ENCODE measurements around the gene NUDCD3. TPM values are rescaled to one million over a fixed set of nuclear protein-coding genes. Genes with fewer than 3 reads are reported as not detected.

NUDCD3 gene
- total RNA-seq, 4 donors from 2014 or later, result 28.5 to 115 (median 52.6) TPM

- no peaks in the 10 kb centered on the region for H3K36me3 ChIP-seq
- intact Hi-C loops (cut with DNase I; ENCODE audit: low total_unique reads), result no loop called here
- TF ChIP-seq CTCF (IDR thresholded peaks at IDR 0.05) (no peak), POLR2A (IDR thresholded peaks at IDR 0.05) (no peak)
- H3K27ac ChIP-seq, result no peak overlapping the region
- no peaks in the 10 kb centered on the region for H3K27me3 ChIP-seq
- H3K4me3 ChIP-seq, result no peak overlapping the region
- H3K9me3 ChIP-seq, result peaks cover 0 to 4% of the 10 kb centered on the region in 2 donors
- DNase-seq, result no peak
- H3K4me1 ChIP-seq, result peaks cover 3 to 6% of the 10 kb centered on the region in 2 donors
These were observed 12.5 kb downstream of the NUDCD3 start for GRCh38 chr7:44477938-44478337.

- H3K4me1 ChIP-seq, result peaks cover 0 to 6% of the 10 kb centered on the region in 2 donors
- H3K27ac ChIP-seq, result no peak overlapping the region
- H3K4me3 ChIP-seq, result no peak overlapping the region
- no peaks in the 10 kb centered on the region for H3K36me3 ChIP-seq
- H3K27me3 ChIP-seq, result no peaks in the 10 kb centered on the region
- no peaks in the 10 kb centered on the region for H3K9me3 ChIP-seq
- intact Hi-C loops (cut with DNase I; ENCODE audit: low total_unique reads), result no loop called here
- TF ChIP-seq POLR2A (IDR thresholded peaks at IDR 0.05) (no peak), CTCF (IDR thresholded peaks at IDR 0.05) (peak; percentile 70 to 85 (median 76))
- DNase-seq, result peak in 1 of 2 donors; percentile 37
These were observed 13.2 kb downstream of the NUDCD3 start for GRCh38 chr7:44477063-44477830.

- peaks cover 0 to 6% of the 10 kb centered on the region in 2 donors for H3K4me1 ChIP-seq
- no peak overlapping the region for H3K4me3 ChIP-seq
- no peaks in the 10 kb centered on the region for H3K9me3 ChIP-seq
- H3K27me3 ChIP-seq, result no peaks in the 10 kb centered on the region
- no peak for DNase-seq
- H3K36me3 ChIP-seq, result no peaks in the 10 kb centered on the region
- no peak overlapping the region for H3K27ac ChIP-seq
- TF ChIP-seq CTCF (IDR thresholded peaks at IDR 0.05), result no peak
- no peak for TF ChIP-seq POLR2A (IDR thresholded peaks at IDR 0.05)
- intact Hi-C loops (cut with DNase I; ENCODE audit: low total_unique reads), result no loop called here
These were observed 14.1 kb downstream of the NUDCD3 start for GRCh38 chr7:44476313-44476712.

GRCh38 chr7:44473295-44473694 lies 17.2 kb downstream of the NUDCD3 start:
- peaks cover 0 to 6% of the 10 kb centered on the region in 2 donors for H3K4me1 ChIP-seq
- intact Hi-C loops (cut with DNase I; ENCODE audit: low total_unique reads), result no loop called here
- TF ChIP-seq POLR2A (IDR thresholded peaks at IDR 0.05), result no peak
- TF ChIP-seq CTCF (IDR thresholded peaks at IDR 0.05), result no peak

DNA sequence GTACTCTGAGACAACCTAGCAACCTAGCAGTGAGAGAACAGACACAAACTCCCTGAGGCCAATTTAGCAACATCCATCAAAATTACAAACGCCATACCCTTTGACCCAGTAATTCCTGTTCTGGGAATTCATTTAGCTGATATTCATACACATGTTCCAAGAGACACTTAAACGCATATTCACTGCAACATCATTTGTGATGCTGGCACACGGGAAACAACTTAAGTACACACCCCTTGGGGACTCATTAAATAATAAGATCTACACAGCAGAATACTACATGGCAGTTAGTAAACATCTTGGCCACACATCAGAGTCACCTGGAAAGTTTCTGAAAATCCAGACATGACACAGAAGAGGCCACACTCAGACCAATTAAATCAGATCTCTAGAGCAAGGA lies 17.6 kb downstream of the NUDCD3 start:
- intact Hi-C loops (cut with DNase I; ENCODE audit: low total_unique reads), result no loop called here
- no peak for DNase-seq
- Histone ChIP-seq H3K36me3 (no peaks in the 10 kb centered on the region), H3K4me3 (no peak overlapping the region), H3K27ac (no peak overlapping the region), H3K4me1 (peaks cover 0 to 6% of the 10 kb centered on the region in 2 donors), H3K9me3 (no peaks in the 10 kb centered on the region), H3K27me3 (no peaks in the 10 kb centered on the region)
- no peak for TF ChIP-seq POLR2A (IDR thresholded peaks at IDR 0.05)
- TF ChIP-seq CTCF (IDR thresholded peaks at IDR 0.05), result no peak

More at GRCh38 chr7:44473295-44473694, 17.2 kb downstream of the NUDCD3 start:
- H3K36me3 ChIP-seq, result no peaks in the 10 kb centered on the region
- no peak for DNase-seq
- no peak overlapping the region for H3K27ac ChIP-seq
- no peak overlapping the region for H3K4me3 ChIP-seq
- H3K27me3 ChIP-seq, result no peaks in the 10 kb centered on the region
- no peaks in the 10 kb centered on the region for H3K9me3 ChIP-seq

All from uterus (tissue), 4 donors.